DOHH2 (cell line): ENCODE measurements around the gene RNF44.

Experiments
- CTCF ChIP-seq: fragments of 200-600 bp; sonication (generic); IDR thresholded peaks from one replicate; pipeline ENCODE4 v1.5.1; 2014; ENCODE audit warnings: antibody characterized with exemption, mild to moderate bottlenecking, low read depth, low read length; ENCODE audit not compliant: poor library complexity, severe bottlenecking
- EZH2phosphoT487 ChIP-seq: fragments of 200-600 bp; sonication (generic); IDR thresholded peaks from 2 replicates; pipeline ENCODE4 v1.6.1; 2017; ENCODE audit warnings: borderline replicate concordance, mild to moderate bottlenecking, antibody characterized with exemption, low read length, moderate library complexity, mixed read lengths

GRCh38 chr5:176562189-176562588, 25.0 kb upstream of the RNF44 start:
- TF ChIP-seq CTCF (no peak), EZH2phosphoT487 (no peak)
